K562 (cell line): ENCODE measurements around the gene PTRHD1.

Experiments
- ATF2 ChIP-seq: sonication (generic); formaldehyde crosslinking; IDR thresholded peaks from 2 replicates; pipeline ENCODE4 v1.8.1; 2022; ENCODE audit warnings: missing genetic modification reagents
- GTF3C2 ChIP-seq: IDR thresholded peaks from 3 replicates; pipeline ENCODE4 v1.6.1; 2011; ENCODE audit warnings: borderline replicate concordance, mild to moderate bottlenecking, moderate library complexity; ENCODE audit not compliant: insufficient read length; ENCODE audit errors: extremely low read depth
- MECOM ChIP-seq: fragments of 250-450 bp; sonication (Bioruptor Pico); IDR thresholded peaks from 2 replicates; pipeline ENCODE4 v1.8.0; 2022; ENCODE audit warnings: inconsistent platforms
- MYC ChIP-seq, 2 experiments: fragments of 250-450 bp in 1 of 2; sonication (Bioruptor Pico) in 1 of 2; IDR thresholded peaks; 2 replicates each; pipeline versions ENCODE4 v1.5.1 to v1.6.1; 2012 to 2021; ENCODE audit warnings: low read depth in 2 of 2, borderline replicate concordance in 1 of 2, improper control_type of control experiment in 1 of 2, low read length in 1 of 2, mild to moderate bottlenecking in 1 of 2, moderate library complexity in 1 of 2
- NFATC3 ChIP-seq: fragments of 450-650 bp; IDR thresholded peaks from 2 replicates; pipeline ENCODE4 v1.6.1; 2017; ENCODE audit warnings: mild to moderate bottlenecking
- NFIC ChIP-seq: fragments of 450-650 bp; IDR thresholded peaks from 2 replicates; pipeline ENCODE4 v1.6.1; 2017; ENCODE audit warnings: mild to moderate bottlenecking, inconsistent platforms
- RBM17 ChIP-seq: fragments of 200-400 bp; formaldehyde crosslinking; IDR thresholded peaks from 2 replicates; pipeline ENCODE4 v1.6.1; 2017; ENCODE audit warnings: low read depth, mild to moderate bottlenecking, low read length, borderline replicate concordance
- RBM25 ChIP-seq: fragments of 200-400 bp; formaldehyde crosslinking; IDR thresholded peaks from 2 replicates; pipeline ENCODE4 v1.6.1; 2018; ENCODE audit warnings: low read length, low read depth, moderate library complexity; ENCODE audit not compliant: severe bottlenecking
- SMARCA5 ChIP-seq: fragments of 450-650 bp; IDR thresholded peaks from 2 replicates; pipeline ENCODE4 v1.6.1; 2016
- SMC3 ChIP-seq: conservative IDR thresholded peaks from 2 replicates; pipeline ENCODE4 v1.6.1; 2011; ENCODE audit warnings: low read depth, low read length, improper control_type of control experiment; ENCODE audit not compliant: insufficient read depth
- TGIF2 ChIP-seq: sonication (generic); formaldehyde crosslinking; IDR thresholded peaks from 2 replicates; pipeline ENCODE4 v1.8.1; 2022; ENCODE audit warnings: mild to moderate bottlenecking, missing genetic modification reagents, moderate library complexity
- ZBTB7A ChIP-seq: IDR thresholded peaks from 2 replicates; pipeline ENCODE4 v1.6.1; 2011; ENCODE audit warnings: low read depth, mild to moderate bottlenecking, low read length, moderate library complexity, borderline replicate concordance; ENCODE audit not compliant: control insufficient read depth

GRCh38 chr2:24840962-24841945 lies 48.1 kb upstream of the PTRHD1 start:
- TF ChIP-seq RBM25 (no peak), ATF2 (no peak), SMARCA5 (no peak), NFATC3 (no peak), MECOM (CRISPR knock-in tag) (no peak), MYC (IDR thresholded peaks at IDR 0.05; ENCODE audit: low read depth, low read length) (no peak), MYC (CRISPR knock-in tag; IDR thresholded peaks at IDR 0.05; ENCODE audit: borderline replicate concordance, low read depth) (no peak), GTF3C2 (no peak), SMC3 (no peak), ZBTB7A (no peak), TGIF2 (no peak), NFIC (no peak), RBM17 (no peak)
